ENCODE data around the gene PDE4D. TPM values are rescaled to one million over a fixed set of nuclear protein-coding genes. Genes with fewer than 3 reads are reported as not detected.

Gene PDE4D
- total and polyA plus RNA-seq, 10 of the 15 experiments (the other 5 are each of a cell fraction or from before 2014, with no cell fraction given), result 0.87 to 4.1 (median 2.2) TPM

DNA sequence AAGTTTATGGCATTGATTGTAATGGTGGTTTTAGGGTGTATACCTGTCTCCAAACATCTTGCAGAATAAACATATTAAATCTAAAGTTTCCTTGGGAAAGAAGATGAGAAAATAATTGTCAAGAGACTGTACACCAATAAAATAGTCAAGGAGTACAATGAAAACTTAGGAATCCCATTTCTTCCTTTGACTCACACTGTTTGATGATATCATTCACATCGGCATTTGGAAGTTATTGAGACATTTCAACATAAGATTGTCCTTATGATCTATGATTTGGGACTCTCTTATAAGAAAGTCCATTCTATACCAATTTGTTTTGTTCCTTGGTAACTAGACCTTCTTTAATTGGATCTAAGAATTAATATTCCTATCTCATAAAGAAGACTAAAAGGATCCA, 828.0 kb downstream of the PDE4D start:
- in situ Hi-C loops (cut with MboI), result no loop called here
- no peaks in the 10 kb centered on the region for H3K27me3 ChIP-seq (replicated peaks in 1 of 2; ENCODE audit: control insufficient read depth in 2 of 2, insufficient read depth in 2 of 2, low read length in 1 of 2)
- no peak overlapping the region for H3K27ac ChIP-seq (ENCODE audit: control insufficient read depth, insufficient read depth)
- H3K36me3 ChIP-seq (ENCODE audit: control insufficient read depth in 2 of 2, insufficient read depth in 2 of 2, low read length in 1 of 2), result no peaks in the 10 kb centered on the region
- no peaks in the 10 kb centered on the region for H3K4me1 ChIP-seq (ENCODE audit: control insufficient read depth, insufficient read depth, low read length)
- SMC1A ChIA-PET (ENCODE audit: uncharacterized antibody, unreplicated experiment), result no interaction called here
- ATAC-seq, result no peak
- BruUV-seq (replicated peaks), result no TSS peak
- no peak overlapping the region for H2AFZ ChIP-seq (ENCODE audit: control insufficient read depth, low read depth, low read length)
- DNase-seq (ENCODE audit: low read depth, low spot score), result no peak
- no peaks in the 10 kb centered on the region for H3K9me3 ChIP-seq (replicated peaks; ENCODE audit: control insufficient read depth, insufficient read depth, low read length)
- no peaks in the 10 kb centered on the region for H3K79me2 ChIP-seq (ENCODE audit: control insufficient read depth, insufficient read depth, low read length)
- no peak overlapping the region for H3K4me2 ChIP-seq (ENCODE audit: control insufficient read depth, insufficient read depth)
- POLR2A ChIA-PET, result no interaction called here
- no peaks in the 10 kb centered on the region for H4K20me1 ChIP-seq (ENCODE audit: control insufficient read depth, insufficient read depth)
- no peak overlapping the region for H3K9ac ChIP-seq (ENCODE audit: control insufficient read depth, insufficient read depth, low read length)
- RAD21 ChIA-PET (ENCODE audit: unreplicated experiment), result no interaction called here
- intact Hi-C loops (cut with micrococcal nuclease; ENCODE audit: unreplicated experiment), result no loop called here
- CTCF ChIA-PET, result no interaction called here
- no peak overlapping the region for H3K4me3 ChIP-seq
- 0% methylated on average over 1 of the region's 1 CpG for WGBS (ENCODE audit: insufficient coverage, insufficient replicate concordance, low lambda C conversion rate, missing lambda C conversion rate)
- no peak for FAIRE-seq
- TF ChIP-seq CBX3 (IDR thresholded peaks at IDR 0.05; ENCODE audit: borderline replicate concordance, low read depth), result no peak
- no peak for TF ChIP-seq ASH2L (IDR thresholded peaks at IDR 0.05; ENCODE audit: borderline replicate concordance, low read depth)
- TF ChIP-seq, protein P1, sequence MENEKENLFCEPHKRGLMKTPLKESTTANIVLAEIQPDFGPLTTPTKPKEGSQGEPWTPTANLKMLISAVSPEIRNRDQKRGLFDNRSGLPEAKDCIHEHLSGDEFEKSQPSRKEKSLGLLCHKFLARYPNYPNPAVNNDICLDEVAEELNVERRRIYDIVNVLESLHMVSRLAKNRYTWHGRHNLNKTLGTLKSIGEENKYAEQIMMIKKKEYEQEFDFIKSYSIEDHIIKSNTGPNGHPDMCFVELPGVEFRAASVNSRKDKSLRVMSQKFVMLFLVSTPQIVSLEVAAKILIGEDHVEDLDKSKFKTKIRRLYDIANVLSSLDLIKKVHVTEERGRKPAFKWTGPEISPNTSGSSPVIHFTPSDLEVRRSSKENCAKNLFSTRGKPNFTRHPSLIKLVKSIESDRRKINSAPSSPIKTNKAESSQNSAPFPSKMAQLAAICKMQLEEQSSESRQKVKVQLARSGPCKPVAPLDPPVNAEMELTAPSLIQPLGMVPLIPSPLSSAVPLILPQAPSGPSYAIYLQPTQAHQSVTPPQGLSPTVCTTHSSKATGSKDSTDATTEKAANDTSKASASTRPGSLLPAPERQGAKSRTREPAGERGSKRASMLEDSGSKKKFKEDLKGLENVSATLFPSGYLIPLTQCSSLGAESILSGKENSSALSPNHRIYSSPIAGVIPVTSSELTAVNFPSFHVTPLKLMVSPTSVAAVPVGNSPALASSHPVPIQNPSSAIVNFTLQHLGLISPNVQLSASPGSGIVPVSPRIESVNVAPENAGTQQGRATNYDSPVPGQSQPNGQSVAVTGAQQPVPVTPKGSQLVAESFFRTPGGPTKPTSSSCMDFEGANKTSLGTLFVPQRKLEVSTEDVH (IDR thresholded peaks at IDR 0.05; ENCODE audit: low read depth, partially characterized antibody), result no peak
- no peak for TF ChIP-seq TBL1XR1 (IDR thresholded peaks at IDR 0.05; ENCODE audit: low read depth, low read length)
- TF ChIP-seq ZNF217 (IDR thresholded peaks at IDR 0.05), result no peak
- TF ChIP-seq, protein P2, sequence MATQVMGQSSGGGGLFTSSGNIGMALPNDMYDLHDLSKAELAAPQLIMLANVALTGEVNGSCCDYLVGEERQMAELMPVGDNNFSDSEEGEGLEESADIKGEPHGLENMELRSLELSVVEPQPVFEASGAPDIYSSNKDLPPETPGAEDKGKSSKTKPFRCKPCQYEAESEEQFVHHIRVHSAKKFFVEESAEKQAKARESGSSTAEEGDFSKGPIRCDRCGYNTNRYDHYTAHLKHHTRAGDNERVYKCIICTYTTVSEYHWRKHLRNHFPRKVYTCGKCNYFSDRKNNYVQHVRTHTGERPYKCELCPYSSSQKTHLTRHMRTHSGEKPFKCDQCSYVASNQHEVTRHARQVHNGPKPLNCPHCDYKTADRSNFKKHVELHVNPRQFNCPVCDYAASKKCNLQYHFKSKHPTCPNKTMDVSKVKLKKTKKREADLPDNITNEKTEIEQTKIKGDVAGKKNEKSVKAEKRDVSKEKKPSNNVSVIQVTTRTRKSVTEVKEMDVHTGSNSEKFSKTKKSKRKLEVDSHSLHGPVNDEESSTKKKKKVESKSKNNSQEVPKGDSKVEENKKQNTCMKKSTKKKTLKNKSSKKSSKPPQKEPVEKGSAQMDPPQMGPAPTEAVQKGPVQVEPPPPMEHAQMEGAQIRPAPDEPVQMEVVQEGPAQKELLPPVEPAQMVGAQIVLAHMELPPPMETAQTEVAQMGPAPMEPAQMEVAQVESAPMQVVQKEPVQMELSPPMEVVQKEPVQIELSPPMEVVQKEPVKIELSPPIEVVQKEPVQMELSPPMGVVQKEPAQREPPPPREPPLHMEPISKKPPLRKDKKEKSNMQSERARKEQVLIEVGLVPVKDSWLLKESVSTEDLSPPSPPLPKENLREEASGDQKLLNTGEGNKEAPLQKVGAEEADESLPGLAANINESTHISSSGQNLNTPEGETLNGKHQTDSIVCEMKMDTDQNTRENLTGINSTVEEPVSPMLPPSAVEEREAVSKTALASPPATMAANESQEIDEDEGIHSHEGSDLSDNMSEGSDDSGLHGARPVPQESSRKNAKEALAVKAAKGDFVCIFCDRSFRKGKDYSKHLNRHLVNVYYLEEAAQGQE (IDR thresholded peaks at IDR 0.05; ENCODE audit: low read depth, low read length), result no peak
- TF ChIP-seq EP300 (IDR thresholded peaks at IDR 0.05; ENCODE audit: borderline replicate concordance in 1 of 2, control insufficient read depth in 1 of 2, low read depth in 2 of 2, low read length in 2 of 2), result no peak
- no peak for TF ChIP-seq PAX8 (IDR thresholded peaks at IDR 0.05)
- TF ChIP-seq, protein P3, sequence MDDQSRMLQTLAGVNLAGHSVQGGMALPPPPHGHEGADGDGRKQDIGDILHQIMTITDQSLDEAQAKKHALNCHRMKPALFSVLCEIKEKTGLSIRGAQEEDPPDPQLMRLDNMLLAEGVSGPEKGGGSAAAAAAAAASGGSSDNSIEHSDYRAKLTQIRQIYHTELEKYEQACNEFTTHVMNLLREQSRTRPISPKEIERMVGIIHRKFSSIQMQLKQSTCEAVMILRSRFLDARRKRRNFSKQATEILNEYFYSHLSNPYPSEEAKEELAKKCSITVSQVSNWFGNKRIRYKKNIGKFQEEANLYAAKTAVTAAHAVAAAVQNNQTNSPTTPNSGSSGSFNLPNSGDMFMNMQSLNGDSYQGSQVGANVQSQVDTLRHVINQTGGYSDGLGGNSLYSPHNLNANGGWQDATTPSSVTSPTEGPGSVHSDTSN (IDR thresholded peaks at IDR 0.05; ENCODE audit: insufficient replicate concordance, low read depth, low read length), result no peak
- no peak for TF ChIP-seq SREBF2 (IDR thresholded peaks at IDR 0.05; ENCODE audit: low read length)
- no peak for TF ChIP-seq ZNF274 (IDR thresholded peaks at IDR 0.05; ENCODE audit: insufficient read depth, insufficient read length)
- no peak for TF ChIP-seq HCFC1 (IDR thresholded peaks at IDR 0.05; ENCODE audit: low read length)
- TF ChIP-seq EED (IDR thresholded peaks at IDR 0.05; ENCODE audit: low read depth), result no peak
- TF ChIP-seq SMAD1 (IDR thresholded peaks at IDR 0.05; ENCODE audit: low read depth, partially characterized antibody), result no peak
- TF ChIP-seq, protein P4, sequence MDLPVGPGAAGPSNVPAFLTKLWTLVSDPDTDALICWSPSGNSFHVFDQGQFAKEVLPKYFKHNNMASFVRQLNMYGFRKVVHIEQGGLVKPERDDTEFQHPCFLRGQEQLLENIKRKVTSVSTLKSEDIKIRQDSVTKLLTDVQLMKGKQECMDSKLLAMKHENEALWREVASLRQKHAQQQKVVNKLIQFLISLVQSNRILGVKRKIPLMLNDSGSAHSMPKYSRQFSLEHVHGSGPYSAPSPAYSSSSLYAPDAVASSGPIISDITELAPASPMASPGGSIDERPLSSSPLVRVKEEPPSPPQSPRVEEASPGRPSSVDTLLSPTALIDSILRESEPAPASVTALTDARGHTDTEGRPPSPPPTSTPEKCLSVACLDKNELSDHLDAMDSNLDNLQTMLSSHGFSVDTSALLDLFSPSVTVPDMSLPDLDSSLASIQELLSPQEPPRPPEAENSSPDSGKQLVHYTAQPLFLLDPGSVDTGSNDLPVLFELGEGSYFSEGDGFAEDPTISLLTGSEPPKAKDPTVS (IDR thresholded peaks at IDR 0.05; ENCODE audit: low read depth, low read length), result no peak
- no peak for TF ChIP-seq MYC (IDR thresholded peaks at IDR 0.05; ENCODE audit: insufficient read depth, insufficient read length, insufficient replicate concordance, low read length, severe bottlenecking)

All from GM12878 (cell line).